CD4-positive, alpha-beta T cell treated with Interleukin-1 beta for 1 hour (primary cell): ENCODE results near the gene NPIPA3.
"Not testable (repeated sequence)": the region's sequence is repeated elsewhere in the genome, so short reads cannot be mapped to it uniquely, and the experiment has no call there.

ENCODE experiments used
- DNase-seq, 2 donors: peaks; one replicate each; pipeline ENCODE4 v3.0.0-alpha.2; 2020 to 2022

NPIPA3 gene

GRCh38 chr16:14703156-14704011 lies at the start of gene NPIPA3:
NPIPA3 (plus strand) TSS chr16:14703411; CDS start chr16:14708944, 5,533 bp downstream.
- DNase-seq: not testable (repeated sequence)

- peak in 1 of 2 donors; percentile 4 for DNase-seq
Measured at GRCh38 chr16:14658063-14658462, 45.1 kb upstream of the NPIPA3 start.

- DNase-seq: no peak
Measured at GRCh38 chr16:14667347-14668266, 35.6 kb upstream of the NPIPA3 start.

- DNase-seq: no peak
Measured at GRCh38 chr16:14668556-14669223, 34.5 kb upstream of the NPIPA3 start.

GRCh38 chr16:14669776-14670175 lies 33.4 kb upstream of the NPIPA3 start:
- DNase-seq: no peak

- DNase-seq: no peak
Measured at GRCh38 chr16:14672403-14672971, 30.7 kb upstream of the NPIPA3 start.

- no peak for DNase-seq
Measured at GRCh38 chr16:14676633-14677032, 26.6 kb upstream of the NPIPA3 start.

- no peak for DNase-seq
Measured at GRCh38 chr16:14677627-14678026, 25.6 kb upstream of the NPIPA3 start.

- no peak for DNase-seq
Measured at GRCh38 chr16:14678748-14679497, 24.3 kb upstream of the NPIPA3 start.

- DNase-seq: not testable (repeated sequence)
Measured at GRCh38 chr16:14680396-14680795, 22.8 kb upstream of the NPIPA3 start.

GRCh38 chr16:14681115-14681514 lies 22.1 kb upstream of the NPIPA3 start:
- no peak for DNase-seq

GRCh38 chr16:14682121-14682520 lies 21.1 kb upstream of the NPIPA3 start:
- no peak for DNase-seq

- DNase-seq: not testable (repeated sequence)
Measured at GRCh38 chr16:14685870-14686793, 17.1 kb upstream of the NPIPA3 start.

- not testable (repeated sequence) for DNase-seq
Measured at GRCh38 chr16:14694129-14694528, 9.1 kb upstream of the NPIPA3 start, which contains the start of gene PLA2G10. PLA2G10 (minus strand) TSS chr16:14694308; CDS start chr16:14694229, 79 bp downstream.

GRCh38 chr16:14701859-14702258 lies 1.4 kb upstream of the NPIPA3 start:
- not testable (repeated sequence) for DNase-seq

GRCh38 chr16:14702672-14703071 lies 539 bp upstream of the NPIPA3 start:
- DNase-seq: not testable (repeated sequence)

- DNase-seq: not testable (repeated sequence)
Measured at GRCh38 chr16:14733233-14733632, 30.0 kb downstream of the NPIPA3 start.

- DNase-seq: not testable (repeated sequence)
Measured at GRCh38 chr16:14740832-14741385, 37.7 kb downstream of the NPIPA3 start.

- DNase-seq: not testable (repeated sequence)
Measured at GRCh38 chr16:14741794-14742193, 38.6 kb downstream of the NPIPA3 start.
